Activated CD8-positive, alpha-beta memory T cell treated with anti-CD3 and anti-CD28 coated beads for 1 hour (primary cell): ENCODE data around the gene DHX58.

Experiments used
- DNase-seq, 2 donors: peaks; one replicate each; pipeline ENCODE4 v3.0.0-alpha.2; 2020; ENCODE audit warnings: low read depth in 1 of 2; ENCODE audit errors: extremely low read depth in 1 of 2

The DHX58 gene

GRCh38 chr17:42111265-42111636 is 1.3 kb downstream of the DHX58 start:
- DNase-seq = no peak

GRCh38 chr17:42110301-42111264 is 1.9 kb downstream of the DHX58 start:
- no peak for DNase-seq

GRCh38 chr17:42109086-42109485 is 3.4 kb downstream of the DHX58 start:
- no peak for DNase-seq

GRCh38 chr17:42107597-42108576 is 4.6 kb downstream of the DHX58 start:
- DNase-seq = peak; percentile 81 to 86

- DNase-seq = no peak
Measured at GRCh38 chr17:42107124-42107523, 5.4 kb downstream of the DHX58 start.

GRCh38 chr17:42106009-42106408 is 6.5 kb downstream of the DHX58 start:
- no peak for DNase-seq

GRCh38 chr17:42104264-42104663 is 8.2 kb downstream of the DHX58 start:
- DNase-seq = no peak

- DNase-seq = no peak
Measured at GRCh38 chr17:42103221-42103954, 9.1 kb downstream of the DHX58 start.

GRCh38 chr17:42101513-42102292 is 10.8 kb downstream of the DHX58 start:
- peak in 1 of 2 donors; percentile 43 for DNase-seq

GRCh38 chr17:42098730-42099399 is 13.6 kb downstream of the DHX58 start:
- no peak for DNase-seq

GRCh38 chr17:42097691-42098631 is 14.6 kb downstream of the DHX58 start, which contains the start of gene ZNF385C:
ZNF385C (minus strand) TSS chr17:42098473; CDS start chr17:42063056, 35,417 bp downstream.
- peak in 1 of 2 donors; percentile 43 for DNase-seq

GRCh38 chr17:42096360-42097111 is 16.0 kb downstream of the DHX58 start:
- no peak for DNase-seq

- DNase-seq = no peak
Measured at GRCh38 chr17:42094375-42095069, 18.0 kb downstream of the DHX58 start.

GRCh38 chr17:42092939-42093338 is 19.6 kb downstream of the DHX58 start:
- no peak for DNase-seq

- DNase-seq = no peak
Measured at GRCh38 chr17:42090964-42091790, 21.3 kb downstream of the DHX58 start.

GRCh38 chr17:42088736-42089135 is 23.8 kb downstream of the DHX58 start:
- no peak for DNase-seq
